NCI-H1436 (cell line): Measurements from ENCODE around the gene C9orf152.
"Not testable (repeated sequence)": the region's sequence is repeated elsewhere in the genome, so short reads cannot be mapped to it uniquely, and the experiment has no call there.

Experiments
- DNase-seq: peaks from one replicate; lab custom pipeline; 2025; lab: John Stamatoyannopoulos, UW

Gene C9orf152

DNA sequence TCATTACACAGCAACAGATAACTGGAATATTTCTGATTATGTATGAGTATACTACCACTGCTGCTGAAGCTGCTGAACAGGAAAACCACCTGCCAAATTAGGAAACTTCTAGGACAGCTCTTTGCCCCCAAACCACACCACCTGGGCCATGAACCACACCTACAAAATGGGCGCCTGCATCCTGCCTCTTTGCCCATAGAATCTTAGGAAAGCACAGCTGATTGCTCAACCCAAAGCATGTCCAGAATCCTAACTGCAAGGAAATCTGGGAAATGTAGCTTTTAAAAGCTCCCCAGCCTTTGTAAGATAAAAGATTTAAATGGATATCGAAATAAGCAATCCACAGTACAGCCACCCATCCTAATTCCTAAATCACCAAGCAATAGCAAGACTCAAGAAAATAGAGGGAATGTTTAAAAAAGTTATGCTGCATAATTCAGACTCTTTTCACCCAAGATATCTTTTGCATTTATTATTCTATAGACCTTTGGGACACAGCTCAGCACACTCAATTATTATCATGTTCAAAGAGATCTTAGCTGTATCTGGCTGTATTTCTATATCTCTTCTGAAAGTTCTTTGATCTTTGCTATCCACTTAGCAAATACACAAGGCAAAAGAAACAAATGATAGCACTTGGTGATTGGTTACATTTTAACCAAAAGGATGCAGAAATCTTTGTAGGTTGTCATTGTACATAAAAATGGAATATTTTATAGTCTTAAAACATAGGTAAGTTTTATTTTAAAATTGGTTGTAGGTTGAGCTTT lies 6.8 kb upstream of the C9orf152 start:
- no peak for DNase-seq

DNA sequence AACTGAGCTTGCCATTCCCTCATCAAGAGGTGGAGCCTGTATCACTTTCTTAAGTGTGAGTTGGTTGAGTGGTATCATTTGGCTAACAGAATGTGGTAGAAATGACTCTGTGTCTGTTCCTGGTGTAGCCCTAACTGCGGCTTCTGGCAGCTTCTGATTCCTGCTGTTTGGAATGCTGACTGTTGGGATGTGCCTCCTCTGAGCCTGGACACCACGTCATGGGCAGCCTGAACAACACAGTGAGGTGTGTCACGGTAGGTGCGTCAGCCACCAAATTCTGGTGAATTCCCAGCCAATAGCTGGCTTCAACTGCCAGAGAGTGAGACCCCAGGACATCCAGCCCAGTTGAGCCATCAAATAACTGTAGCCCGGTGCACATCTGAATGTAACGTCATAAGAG lies 6.1 kb upstream of the C9orf152 start:
- no peak for DNase-seq

DNA sequence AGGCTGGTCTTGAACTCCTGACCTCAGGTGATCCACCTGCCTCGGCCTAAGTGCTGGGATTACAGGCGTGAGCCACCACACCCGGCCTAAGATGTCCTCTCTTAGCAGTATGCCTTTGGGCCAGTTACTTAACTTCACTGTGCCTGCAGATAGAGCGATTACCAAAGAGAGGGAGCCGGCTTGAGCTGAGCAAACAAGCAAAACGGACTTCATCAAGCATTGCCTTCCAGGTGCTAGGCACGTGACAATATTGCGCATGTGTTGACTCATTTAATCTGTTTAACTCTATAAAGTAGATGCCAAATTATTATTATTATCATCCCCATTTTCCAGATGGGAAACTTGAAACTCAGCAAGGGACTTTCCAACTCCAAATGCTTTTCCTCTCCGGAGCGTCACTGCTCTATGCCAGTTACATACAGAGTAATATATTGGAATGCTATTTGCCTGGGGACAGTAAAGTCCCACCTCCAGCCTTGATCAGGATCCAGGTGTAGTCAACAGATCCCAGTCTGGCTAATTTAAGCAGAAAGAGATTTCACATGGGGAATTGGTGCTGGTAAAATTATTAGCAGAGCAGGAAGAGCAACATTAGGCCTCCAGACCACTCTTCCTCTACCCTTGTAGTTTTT lies 5.6 kb upstream of the C9orf152 start:
- no peak for DNase-seq

DNA sequence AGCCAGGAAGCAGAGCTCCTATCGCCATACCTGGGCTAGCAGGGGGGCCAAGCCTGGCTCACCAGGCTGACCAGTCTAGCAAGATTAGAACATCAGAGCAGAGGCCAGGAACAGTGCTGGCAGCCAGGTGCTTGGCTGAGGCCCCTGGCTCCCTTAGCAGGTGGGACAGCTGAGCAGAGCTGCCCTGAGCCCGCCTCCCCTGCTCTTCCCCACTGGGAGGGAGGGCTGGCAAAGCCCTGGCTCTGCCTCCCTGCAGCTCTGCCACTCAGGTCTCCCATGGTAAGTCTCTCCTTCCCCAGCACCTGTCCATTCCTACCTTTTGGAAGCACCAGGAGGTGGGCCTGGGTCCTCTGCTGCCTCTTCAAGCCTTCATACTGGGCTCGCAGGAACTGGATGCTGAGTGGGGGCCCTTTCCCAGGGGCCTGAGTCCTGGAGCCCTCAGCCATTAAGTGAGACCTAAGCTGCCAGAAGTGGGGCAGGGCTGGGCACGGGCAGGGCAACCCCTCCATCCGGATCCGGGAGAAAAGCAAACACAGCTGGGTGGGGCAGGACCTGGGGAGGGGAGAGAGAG lies 803 bp downstream of the C9orf152 start:
- no peak for DNase-seq

DNA sequence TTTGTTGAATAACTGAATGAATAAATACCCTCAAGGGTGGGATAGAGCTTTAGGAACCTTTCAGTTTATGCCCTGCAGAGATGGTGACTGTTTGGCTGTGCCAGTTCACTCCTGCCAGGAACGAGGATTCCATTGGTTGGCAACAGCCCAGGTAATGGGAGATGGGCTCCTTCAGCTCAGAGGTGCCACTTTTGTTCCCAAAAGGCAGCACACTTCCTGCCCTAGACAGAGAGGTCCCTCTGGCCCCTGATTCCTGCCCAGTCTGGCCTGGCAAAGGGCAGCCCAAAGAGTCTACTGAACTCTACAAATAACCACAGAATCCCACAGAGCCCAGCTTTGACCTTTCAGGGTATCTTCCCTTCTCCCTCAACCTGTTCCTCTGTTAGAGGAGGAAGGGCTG lies 1.6 kb downstream of the C9orf152 start:
- DNase-seq, result no peak

DNA sequence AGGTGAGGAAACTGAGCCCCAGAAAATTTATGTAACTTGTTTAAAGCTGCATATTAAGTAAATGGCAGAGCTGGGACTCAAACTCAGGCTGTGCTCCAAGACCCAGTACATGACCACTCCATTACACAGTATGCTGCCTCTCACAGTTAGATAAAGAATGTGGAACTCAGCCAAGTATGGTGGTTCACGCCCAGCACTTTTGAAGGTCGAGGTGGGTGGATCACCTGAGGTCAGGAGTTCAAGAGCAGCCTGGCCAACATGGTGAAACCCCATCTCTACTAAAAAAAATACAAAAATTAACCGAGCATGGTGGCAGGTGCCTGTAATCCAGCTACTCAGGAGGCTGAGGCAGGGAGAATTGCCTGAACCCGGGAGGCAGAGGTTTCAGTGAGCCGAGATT lies 2.3 kb downstream of the C9orf152 start:
- DNase-seq, result not testable (repeated sequence)

DNA sequence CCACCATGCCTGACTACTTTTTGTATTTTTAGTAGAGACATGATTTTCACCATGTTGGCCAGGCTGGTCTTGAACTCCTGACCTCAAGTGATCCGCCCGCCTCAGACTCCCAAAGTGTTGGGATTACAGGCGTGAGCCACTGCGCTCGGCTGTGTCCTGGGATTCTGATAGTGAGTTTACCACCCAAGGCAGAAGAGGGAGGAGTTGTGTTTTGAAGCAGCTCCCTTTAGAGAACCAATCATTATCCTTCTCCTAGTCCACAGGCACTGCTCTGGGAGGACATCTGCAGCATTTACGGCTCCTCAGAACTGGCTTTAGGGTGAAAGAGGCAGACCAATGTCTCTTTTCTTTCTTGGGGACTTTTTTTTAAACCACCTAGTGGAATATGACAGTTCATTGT lies 5.7 kb downstream of the C9orf152 start:
- no peak for DNase-seq

- DNase-seq, result no peak
Measured at GRCh38 chr9:110199643-110200042, 8.3 kb downstream of the C9orf152 start.

GRCh38 chr9:110198357-110198756 lies 9.6 kb downstream of the C9orf152 start:
- no peak for DNase-seq

- no peak for DNase-seq
Measured at GRCh38 chr9:110197330-110198187, 10.4 kb downstream of the C9orf152 start.

DNA sequence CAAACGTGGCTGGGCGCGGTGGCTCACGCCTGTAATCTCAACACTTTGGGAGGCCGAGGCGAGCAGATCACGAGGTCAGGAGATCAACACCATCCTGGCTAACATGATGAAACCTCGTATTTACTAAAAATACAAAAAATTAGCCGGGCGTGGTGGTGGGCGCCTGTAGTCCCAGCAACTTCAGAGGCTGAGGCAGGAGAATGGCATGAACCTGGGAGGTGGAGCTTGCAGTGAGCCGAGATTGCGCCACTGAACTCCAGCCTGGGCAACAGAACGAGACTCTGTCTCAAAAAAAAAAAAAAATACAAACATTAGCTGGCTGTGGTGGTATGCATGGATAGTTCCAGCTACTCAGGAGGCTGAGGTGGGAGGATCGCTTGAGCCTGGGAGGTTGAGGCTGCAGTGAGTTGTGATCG lies 11.9 kb downstream of the C9orf152 start:
- DNase-seq, result not testable (repeated sequence)

DNA sequence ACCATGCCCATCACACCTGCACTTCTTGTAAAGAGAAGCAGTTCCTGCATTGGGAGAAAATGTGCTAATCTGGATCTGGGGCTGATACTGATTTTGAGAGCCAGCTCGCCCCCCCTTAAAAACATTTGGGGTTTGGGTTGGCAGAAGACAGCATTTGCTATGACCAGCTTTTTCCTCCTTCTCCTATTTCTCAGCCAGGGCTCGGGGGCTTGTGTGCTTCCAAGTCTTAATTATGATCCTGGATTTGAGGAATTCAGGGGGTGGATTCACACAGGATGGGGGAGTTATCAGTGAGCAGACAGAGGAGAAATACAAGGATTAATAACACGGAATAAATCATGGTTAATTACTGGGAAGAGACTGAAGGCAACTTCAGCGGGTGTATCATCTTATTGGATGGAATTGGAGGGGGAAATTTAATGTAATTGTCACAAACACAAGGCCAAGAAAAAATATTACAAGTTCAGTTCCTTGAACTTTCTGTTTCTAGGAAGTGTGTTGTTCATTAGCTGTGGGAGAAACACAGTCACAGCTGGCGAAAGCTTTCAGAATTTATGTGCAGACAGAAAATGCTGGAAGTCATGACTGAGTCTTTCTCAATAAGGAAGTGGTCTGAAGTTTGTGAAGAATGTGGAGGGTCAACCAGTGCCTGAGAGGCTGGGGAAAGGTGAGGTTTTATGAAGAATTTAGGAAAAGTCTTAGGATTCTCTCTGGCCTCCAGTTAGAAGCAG lies 15.3 kb downstream of the C9orf152 start:
- no peak for DNase-seq

DNA sequence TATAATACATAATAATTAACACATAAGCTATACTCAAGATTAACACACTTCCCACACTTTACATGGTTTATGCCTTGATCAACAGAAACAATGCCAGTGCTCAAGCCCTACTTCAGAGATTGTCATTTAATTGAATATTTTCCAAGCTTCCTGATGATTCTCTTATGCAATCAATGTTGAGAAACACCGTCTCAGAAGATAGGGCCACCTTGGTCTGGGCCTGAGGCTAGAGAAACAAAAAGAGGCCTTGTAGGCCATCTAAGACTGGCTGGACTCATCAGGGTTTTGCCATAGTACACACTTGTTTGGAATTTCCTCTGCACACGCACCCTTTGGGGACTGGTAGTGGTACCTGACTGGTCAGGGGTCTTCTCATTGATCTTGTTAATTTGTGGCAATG lies 16.3 kb downstream of the C9orf152 start:
- no peak for DNase-seq

DNA sequence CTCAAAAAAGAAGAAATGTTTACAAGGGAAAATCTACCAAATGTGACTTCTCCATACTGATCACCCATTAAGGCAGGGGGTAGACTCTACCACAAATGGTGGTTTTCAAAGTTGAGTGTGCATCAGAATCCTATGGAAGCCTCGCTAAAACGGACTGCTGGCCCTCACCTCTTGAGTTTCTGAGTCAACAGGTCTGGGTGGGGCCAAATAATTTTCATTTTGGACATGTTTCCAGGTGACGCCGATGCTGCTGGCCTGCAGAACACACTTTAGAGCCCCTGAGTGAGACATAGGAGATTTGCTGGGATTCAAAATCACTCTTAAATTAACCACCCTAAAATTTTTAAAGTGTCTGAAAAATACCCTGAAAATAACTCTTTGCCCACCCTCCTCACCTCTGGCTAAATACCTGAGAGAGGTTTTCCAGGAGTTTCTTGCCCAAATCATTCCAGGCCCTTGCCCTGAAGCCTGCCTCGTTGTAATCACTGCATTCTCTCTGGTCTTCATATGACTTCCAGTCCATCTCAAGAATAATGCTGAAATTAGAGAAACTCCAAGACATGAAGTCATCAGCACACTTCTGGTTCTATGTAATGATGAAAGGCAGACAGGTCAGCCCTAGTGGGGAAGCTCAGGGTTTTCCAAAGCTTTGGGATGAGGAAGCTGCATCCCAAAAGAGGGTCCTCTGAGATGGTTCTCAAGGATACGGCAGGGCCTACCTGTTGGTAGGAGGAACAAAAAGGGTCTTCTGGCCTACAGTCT lies 18.2 kb downstream of the C9orf152 start:
- DNase-seq, result no peak

DNA sequence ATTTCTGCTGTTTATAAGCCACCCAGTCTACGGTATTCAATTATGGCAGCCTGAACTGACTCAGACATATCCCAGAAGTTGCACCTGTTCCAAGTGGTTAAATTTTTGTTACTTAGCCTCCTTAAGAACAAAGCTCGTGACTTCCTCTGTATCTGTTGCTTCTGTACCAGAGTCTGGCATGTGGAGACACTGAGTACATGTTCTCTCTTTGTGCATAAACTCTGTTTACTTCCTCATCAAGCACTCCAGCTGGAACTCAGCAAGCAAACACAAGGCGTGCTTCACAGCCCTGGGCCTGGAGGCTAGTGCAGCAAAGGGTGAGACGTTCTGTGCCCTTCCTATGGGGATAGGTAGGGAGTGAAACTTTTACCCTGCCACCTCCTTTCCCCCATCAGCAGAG lies 19.0 kb downstream of the C9orf152 start:
- no peak for DNase-seq

DNA sequence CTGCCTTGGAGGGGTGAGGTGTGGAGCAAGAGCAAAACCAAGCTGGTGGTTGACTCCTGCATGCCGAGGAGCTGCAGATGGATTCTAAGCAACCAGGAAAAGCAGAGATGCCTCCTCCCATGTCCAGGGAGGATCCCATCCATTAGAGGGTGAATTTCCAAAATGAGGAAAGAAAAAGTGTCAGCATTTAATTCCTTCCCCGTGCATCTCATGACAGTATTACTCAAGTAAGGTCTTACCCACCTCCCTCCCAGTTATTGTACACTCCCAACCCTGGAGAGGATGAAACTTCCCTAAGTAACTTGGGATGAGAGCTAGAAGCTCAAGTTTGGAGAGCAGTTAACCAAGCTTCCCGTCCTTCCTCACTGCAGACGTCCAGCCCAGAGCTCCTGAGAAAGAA lies 19.9 kb downstream of the C9orf152 start:
- DNase-seq, result no peak

DNA sequence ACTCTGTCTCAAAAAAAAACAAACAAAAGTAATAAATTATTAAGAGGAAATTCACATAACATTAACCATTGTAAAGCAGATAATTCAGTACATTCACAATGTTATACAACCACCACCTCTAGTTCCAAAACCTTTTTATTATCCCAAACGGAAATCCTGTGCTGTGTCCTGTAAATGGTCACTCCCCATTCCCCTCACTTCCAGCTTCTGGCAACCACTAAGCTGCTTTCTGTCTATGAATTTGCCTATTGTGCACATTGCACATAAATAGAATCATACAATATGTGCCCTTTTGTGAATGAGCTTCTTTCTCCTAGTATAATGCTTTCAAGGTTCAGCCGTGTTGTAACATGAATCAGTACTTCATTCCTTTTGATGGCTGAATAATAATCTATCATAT lies 20.8 kb downstream of the C9orf152 start:
- DNase-seq, result no peak

GRCh38 chr9:110186254-110186653 lies 21.7 kb downstream of the C9orf152 start:
- no peak for DNase-seq

- DNase-seq, result no peak
Measured at GRCh38 chr9:110185806-110186205, 22.2 kb downstream of the C9orf152 start.

- peak; percentile 66 for DNase-seq
Measured at GRCh38 chr9:110183208-110184145, 24.5 kb downstream of the C9orf152 start.
